GM19351 (cell line): ENCODE results near the gene LYL1.

Experiments used
- ATAC-seq: cut with Tn5 transposase; IDR thresholded peaks from one replicate; pipeline ENCODE4 v1.9.1; 2021; ENCODE audit warnings: mild to moderate bottlenecking, moderate library complexity; ENCODE audit not compliant: unreplicated experiment

The LYL1 gene

DNA sequence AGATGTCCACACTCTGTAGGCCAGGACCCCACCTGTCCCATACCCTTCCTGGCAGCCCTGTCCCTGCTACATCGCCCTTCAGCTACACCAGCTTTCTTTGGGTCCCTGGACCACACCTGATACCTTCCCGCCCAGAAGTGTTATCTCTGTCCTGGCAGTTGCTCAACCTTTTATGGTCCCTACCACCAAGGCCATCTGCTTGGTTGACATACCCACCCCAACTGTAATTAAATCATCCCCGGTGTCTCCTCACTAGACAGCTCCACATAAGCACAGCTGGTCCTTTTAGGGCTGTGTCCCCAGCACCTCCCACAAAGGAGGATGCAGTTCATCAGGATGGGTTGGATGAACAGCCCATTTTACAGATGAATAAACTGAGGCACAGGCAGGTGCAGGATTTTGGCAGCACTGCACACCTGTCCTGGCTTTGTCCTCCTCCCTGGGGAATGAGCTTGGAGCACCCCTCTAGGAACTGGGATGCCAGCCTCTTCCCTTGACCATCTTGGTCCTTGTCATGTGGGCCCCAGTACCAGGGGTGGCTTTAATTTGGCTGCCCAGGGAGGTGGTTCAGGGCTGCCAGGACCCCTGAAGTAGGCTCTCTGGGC is 28.3 kb upstream of the LYL1 start:
- no peak for ATAC-seq

- ATAC-seq: no peak
Observed at GRCh38 chr19:13129384-13129783, 26.7 kb upstream of the LYL1 start.

DNA sequence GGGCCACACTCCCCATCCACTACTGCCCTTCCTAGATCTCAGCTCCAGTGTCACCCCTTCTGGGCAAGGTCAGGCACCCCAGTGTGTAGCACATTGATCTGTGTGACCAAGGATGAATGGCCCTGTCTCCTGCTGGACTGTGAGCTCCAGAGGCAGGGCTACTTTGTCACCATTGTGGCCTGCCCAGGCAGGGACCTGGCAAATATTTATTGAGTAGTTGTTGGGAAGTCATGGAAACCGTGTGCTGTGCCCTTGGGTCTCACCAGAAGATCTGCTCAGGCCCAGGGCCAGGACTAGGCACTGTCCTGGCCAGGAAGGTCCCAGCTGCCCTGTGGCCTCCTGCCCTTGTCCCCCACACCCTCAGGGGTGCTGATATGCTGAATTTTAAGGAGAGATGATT is 25.9 kb upstream of the LYL1 start:
- no peak for ATAC-seq

GRCh38 chr19:13127811-13128575 is 25.3 kb upstream of the LYL1 start:
- ATAC-seq: no peak

DNA sequence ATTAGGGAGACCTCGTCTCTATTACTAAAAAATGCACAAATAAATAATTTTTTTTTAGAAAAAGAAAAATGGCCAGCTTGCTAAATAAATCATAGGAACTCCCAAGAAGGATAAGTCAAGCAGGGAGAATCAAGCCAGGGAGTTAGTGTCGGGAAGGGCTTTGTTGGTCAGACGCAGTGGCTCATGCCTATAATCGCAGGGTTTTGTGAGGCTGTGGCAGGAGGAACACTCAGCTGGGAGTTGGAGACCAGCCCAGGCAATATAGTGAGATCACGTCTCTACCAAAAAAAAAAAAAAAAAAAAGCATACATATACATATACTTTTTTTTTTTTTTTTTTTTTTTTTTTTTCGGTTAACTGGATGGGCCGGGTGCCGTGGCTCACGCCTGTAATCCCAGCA is 24.4 kb upstream of the LYL1 start:
- ATAC-seq: no peak

DNA sequence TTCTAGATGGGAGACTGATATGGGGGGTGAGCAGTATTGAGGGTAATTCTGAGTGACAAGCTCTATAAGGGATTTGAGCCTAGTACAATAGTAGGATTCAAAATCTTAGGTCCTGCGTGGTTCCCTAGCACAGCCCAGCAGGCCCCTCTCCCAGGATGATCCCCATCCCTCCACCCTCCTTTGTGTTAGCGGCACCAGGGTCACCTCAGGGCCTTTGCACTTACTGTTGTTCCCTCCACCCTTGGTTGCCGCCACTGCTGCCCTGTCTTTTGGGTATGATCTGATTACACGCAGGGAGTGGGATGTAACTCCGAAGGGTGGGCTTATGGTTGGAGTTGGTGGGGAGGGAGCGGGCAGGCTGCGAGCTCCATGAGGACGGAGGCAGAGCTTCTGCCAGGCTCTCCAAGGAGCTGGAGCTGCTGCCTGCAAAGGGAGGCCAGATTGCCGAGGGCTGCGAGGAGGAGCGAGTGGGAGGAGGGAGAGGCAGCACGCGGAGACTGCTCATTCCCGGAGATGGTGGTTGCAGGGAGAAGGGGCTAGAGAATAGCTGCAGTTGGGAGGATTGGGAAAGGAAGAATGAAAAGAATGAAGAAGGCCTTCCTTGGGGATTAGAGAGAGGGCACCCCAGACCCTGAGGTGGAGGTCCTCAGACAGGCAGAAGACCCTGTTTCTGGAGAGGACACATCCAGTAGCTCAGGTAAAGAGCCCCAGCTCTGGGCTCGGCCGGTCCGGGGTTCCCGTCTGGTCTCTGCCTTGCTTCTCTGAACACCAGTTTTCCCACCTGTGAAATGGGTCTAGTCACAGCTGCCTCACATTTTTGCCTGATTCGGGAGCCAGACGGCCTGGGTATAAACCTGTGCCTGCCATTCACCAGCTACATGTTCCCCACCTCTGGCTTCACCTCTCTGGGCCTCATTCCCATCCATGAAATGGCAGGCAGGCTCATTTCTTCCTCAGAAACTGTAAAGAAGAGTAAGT is 20.6 kb upstream of the LYL1 start:
- ATAC-seq: no peak

DNA sequence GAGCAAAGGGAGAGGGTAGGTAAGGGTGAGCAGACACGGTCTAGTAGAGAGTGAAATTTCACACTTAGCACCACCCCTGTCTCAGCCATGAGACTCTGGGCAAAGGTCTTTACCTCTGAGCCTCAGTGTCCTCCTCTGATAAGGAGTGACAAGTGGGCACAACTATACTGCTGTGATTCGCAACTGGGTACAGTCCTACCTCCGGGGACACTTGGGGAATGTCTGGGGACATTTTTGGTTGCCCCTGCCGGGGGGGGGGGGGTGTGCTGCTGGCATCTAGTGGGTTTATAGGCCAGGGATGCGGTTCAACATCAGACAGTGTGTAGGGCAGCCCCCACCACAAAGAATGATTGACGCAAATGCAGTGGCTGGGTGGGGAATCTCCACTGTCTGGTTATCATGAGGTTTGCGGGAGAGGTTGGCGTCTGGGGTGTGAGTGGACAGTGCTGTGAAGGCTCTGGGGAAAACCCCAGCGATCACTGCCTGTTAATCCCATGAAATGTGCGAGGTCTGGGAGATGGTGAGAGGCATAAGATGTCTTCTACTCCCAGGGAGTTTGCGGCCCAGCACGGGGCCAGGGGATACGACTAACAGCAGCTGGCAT is 19.7 kb upstream of the LYL1 start:
- no peak for ATAC-seq

DNA sequence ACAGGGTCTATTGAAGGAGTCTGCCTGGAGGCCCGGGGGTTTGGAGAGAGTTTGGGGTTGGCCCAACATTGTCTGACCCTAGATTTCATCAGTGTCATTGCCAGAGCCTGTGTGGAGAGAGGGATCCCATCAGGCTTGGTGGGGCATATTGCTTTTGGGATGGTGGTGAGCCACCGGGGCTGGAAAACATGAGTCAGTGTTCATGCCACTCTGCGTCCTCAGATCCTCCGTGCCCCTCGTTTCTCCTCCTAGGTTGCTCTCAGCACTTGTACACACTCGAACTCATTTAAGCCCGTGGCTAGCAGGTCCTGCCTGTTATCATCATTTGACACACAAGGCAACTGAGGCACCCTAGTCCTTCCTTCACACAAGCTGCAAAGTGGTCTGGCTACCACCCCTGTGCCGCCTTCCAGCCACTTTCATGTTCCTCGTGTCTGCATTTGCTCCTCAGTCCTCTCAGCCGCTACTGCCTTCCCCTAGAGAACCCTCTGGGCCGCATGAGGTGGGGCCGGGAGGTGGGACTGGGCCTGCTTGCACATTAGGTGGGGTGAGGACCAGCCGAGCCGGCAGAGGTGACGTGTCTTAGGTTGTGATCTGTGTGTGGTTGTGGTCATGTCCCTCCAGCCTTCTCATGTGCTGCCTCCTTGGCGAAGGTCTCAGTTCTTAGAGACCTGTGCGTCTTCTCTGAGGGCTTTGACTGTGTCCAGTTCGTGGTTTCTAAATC is 19.1 kb upstream of the LYL1 start:
- no peak for ATAC-seq

DNA sequence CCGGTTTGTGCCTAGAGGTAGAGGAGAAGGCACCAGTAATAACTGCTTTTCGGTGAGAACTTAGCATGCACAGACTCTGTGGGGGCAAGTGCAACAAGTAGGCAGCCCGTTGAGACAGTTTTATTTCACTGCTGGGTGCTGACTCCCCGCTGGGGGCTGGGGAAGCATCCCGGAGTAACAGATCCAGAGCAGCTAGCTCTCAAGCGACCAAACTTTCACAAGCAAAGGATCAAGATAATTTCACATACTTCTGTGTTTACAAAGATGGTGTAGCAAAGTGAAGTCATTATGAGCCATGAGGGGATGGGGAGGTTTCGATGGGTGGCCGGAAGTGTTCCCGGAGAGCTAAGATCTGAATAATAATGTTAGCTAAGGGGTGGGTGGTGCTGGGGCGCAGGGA is 18.2 kb upstream of the LYL1 start:
- ATAC-seq: no peak

GRCh38 chr19:13120031-13120430 is 17.4 kb upstream of the LYL1 start:
- ATAC-seq: no peak

GRCh38 chr19:13119627-13120026 is 17.0 kb upstream of the LYL1 start:
- ATAC-seq: no peak

DNA sequence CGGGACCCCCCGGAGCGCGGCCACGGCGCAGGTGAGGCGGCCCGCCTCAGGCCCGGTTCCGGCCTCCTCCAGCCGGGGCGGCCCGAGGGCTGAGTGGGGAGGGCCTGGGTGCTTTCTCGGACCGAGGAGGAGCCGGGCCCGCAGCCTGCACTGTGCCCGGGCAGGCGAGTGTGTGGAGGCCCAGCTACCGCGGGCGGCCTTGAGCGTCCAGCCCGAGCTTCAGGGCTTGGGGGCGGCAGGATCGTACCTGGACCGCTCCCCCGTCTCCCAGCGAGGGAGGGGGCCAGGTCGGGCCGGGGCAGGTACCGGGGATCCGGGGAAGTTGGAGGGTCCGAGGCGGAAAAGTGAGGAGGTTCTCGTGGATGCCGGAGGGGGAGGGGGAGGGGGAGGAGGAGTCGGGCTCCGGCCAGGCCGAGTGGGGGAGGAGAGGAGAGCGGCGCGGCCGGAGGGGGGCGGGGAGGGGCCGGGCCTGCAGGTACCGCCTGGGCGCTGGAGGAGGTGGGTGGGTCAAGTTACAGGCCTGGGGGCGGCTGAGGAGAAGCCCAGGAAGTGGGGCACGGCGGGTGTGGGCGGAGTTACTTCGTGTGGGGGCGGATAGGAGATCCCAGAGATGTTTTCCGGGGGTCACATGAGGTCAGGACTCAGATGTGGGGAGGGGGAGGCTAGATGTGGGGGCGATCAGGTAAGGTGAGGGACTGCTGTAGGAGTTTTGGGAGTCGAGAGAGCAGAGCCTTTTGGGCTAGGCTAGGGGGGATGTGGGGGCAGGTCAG is 16.0 kb upstream of the LYL1 start:
- no peak for ATAC-seq

GRCh38 chr19:13117772-13118423 is 15.2 kb upstream of the LYL1 start, which contains the start of gene NACC1:
Gene NACC1, plus strand, starts transcription at chr19:13118264. Its CDS starts 16,944 bp downstream, at chr19:13135208.
- peak; percentile 56 for ATAC-seq

DNA sequence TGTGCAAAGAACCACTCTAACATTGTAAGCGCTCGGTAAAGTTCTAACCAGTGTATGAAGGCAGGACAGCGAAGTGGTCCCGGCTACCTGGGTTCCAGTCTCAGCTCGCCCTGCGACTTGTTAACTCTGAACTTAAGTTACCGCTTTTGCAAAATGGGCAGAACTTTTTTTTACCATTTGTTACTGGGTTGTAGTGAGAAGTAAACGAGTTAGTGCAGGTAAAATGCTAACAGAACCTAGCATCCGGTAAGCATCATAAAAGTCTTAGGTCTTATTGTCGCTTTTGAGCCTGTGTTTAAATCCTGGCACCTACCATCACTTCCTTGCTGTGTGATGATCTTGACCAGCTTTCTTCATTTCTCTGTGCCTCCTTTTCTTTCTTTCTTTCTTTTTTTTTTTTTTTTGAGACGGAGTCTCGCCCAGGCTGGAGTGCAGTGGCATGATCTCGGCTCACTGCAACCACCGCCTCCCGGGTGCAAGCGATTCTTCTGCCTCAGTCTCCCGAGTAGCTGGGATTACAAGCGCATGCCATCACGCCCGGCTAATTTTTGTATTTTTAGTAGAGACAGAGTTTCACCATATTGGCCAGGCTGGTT is 14.6 kb upstream of the LYL1 start:
- no peak for ATAC-seq

GRCh38 chr19:13116282-13117175 is 13.9 kb upstream of the LYL1 start, which contains the start of gene TRMT1:
Gene TRMT1, minus strand, starts transcription at chr19:13116740. Its CDS starts 341 bp downstream, at chr19:13116399.
- ATAC-seq: no peak

DNA sequence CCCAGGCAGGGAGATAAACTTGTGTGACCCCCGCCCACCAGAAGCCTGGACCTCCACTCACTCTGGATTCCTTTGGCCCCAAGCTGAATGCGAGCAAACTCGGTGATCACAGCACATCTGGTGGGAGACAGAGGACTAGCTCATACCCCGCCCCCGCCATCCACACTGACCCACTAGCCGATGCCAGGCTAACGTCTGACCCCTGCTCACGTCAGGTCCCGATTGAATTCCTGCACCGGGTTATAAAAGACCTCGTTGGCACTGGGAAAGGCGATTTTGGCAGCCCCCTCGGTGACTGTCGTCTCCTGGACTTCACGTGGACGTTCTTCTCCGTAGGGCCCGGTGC is 13.3 kb upstream of the LYL1 start:
- ATAC-seq: no peak

GRCh38 chr19:13112555-13112954 is 9.9 kb upstream of the LYL1 start:
- no peak for ATAC-seq
